ENCODE data around the gene FKBP8.

FKBP8 gene

DNA sequence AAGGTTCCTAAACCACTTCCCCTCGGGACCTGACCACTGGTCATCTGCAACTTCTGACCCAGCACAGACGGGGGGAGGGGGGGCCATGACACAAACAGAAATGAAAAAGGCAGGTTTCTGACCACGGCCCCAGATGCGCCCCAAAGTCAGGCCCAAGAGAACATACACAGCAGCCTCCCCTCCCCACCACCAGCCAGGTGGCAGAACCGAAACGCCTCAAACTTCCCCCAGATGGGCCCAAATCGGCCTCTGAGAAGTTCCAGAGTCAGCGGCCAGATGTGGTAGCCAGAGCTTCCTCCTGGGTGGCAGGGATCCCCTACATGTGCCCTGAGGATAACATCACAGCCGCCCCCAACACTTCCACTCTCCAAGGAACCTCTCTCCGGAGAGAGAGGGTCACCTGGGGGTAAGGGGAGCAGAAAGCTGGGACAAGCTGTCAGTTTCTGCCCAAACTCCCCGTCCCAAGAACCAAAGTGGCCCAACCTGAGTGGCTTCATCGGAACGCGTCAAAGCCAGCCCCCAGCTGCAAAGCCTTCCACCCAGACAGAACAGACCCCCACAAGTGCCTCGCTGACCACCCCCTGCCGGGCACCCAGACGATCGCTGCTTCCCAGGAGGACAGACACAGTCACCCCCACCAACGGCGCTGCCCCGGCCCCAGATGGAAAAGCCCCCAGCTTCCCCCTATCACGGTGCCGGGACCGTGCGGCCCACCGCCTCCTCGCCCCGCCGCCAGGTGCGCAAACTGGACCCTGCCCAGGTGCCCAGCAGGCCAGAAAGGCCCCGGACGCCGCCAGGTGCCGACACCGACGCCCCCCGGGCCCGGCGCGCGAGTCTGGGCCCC lies 22.3 kb downstream of the FKBP8 start:
- DNase-seq = peak; percentile 34

- DNase-seq = peak; percentile 70
Observed at GRCh38 chr19:18519962-18520847, 23.2 kb downstream of the FKBP8 start.

- DNase-seq = no peak
Observed at GRCh38 chr19:18518639-18519038, 24.7 kb downstream of the FKBP8 start.

- no peak for DNase-seq
Observed at GRCh38 chr19:18517606-18518005, 25.8 kb downstream of the FKBP8 start.

- no peak for DNase-seq
Observed at GRCh38 chr19:18515959-18516358, 27.4 kb downstream of the FKBP8 start.

DNA sequence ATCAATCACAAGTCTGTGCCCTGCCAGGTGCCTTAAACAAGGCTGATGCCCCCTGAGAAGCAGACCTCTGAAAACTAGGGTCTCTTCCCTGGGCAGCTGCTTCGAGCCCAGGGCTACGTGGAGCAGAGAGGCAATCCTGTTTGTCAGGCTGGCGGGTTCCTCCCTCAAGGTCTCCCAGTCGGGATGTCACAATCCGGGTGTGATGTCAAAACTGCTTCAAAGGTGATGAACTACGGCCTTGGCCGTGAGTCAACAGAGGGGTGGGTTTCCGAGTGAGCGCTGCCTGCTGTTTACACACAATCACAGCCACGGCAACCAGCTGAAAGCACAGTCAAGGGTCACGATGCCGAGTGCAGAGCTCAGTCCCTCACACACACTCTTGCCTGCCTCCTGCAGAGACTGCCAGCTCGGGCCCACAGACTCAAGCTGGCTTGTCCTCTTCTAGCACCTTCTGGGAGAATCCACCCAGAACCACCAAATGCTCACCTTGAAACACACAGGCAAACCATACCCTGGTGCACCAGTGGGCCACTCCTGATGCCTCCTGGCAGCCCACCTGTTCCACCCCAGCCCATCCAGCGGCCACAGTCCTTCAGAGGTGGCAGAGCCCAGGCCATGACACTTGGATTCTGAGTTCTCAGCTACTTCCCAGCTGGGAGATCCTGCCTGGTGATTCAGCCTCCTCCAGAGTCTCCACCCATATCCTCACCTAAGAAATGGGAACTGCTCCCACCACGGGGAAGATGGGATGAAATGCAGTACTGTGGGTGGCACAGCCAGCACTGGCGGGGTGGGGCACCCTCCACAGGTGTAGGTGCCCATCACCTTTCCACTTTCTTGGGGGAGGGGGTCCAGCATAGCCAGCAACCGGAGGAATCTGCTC lies 28.3 kb downstream of the FKBP8 start:
- DNase-seq = peak; percentile 41

DNA sequence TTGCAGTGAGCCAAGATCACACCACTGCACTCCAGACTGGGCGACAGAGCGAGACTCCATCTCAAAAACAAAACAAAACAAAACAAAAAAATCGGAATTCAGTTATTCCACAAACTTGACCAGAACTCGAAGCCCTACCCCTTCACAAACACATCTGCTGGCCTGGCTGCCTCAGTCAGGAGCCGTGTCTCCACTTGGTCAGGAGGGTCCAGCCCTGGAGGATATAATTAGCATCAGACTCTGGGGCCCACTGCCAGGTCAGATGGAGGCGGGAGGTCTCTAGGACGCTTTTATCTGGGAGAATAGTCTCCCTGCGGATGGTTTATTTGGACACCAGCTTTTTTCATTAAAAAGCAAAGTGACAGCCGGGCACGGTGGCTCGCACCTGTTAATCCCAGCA lies 29.5 kb downstream of the FKBP8 start:
- DNase-seq = no peak

GRCh38 chr19:18510216-18510615 lies 33.2 kb downstream of the FKBP8 start:
- no peak for DNase-seq

- DNase-seq = no peak
Observed at GRCh38 chr19:18508585-18508984, 34.8 kb downstream of the FKBP8 start.

GRCh38 chr19:18507727-18508440 lies 35.5 kb downstream of the FKBP8 start:
- DNase-seq = no peak

- peak; percentile 70 for DNase-seq
Observed at GRCh38 chr19:18507021-18507726, 36.2 kb downstream of the FKBP8 start.

DNA sequence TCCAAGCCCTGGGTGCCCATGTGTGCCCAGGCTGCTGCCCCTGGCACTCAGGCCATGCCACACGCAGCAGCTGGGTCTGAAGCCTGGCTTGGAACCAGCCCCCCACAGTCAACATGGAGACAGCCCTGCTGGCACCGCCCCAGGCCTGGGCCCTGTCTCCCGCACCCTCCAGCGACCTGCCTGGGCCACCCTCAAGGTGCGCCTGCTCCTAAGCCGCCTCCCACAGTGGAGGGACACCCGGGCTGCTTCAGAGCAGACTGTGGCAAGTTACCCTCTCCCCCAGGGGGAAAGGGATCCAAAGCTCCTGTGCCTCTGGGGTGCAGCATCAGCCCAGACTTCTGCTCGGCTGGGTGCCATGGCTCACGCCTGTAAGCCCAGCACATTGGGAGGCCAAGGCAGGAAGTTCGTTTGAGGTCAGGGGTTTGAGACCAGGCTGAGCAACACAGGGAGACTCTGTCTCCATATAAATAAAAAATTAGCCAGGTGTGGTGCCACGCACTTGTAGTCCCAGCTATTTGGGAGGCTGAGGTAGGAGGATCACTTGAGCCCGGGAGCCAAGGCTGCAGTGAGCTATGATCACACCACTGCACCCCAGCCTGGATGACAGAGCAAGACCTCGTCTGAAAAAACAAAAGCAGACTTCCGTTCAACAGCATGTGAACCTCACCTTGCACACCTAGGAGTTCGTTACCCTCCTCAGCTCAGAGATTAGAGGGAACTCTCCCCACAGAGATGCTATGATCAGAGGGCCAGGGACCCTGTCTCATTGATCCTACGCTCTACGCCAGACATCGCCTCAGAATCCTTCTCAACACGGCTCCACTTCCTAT lies 37.1 kb downstream of the FKBP8 start:
- peak; percentile 28 for DNase-seq

GRCh38 chr19:18504886-18505610 lies 38.3 kb downstream of the FKBP8 start:
- no peak for DNase-seq

DNA sequence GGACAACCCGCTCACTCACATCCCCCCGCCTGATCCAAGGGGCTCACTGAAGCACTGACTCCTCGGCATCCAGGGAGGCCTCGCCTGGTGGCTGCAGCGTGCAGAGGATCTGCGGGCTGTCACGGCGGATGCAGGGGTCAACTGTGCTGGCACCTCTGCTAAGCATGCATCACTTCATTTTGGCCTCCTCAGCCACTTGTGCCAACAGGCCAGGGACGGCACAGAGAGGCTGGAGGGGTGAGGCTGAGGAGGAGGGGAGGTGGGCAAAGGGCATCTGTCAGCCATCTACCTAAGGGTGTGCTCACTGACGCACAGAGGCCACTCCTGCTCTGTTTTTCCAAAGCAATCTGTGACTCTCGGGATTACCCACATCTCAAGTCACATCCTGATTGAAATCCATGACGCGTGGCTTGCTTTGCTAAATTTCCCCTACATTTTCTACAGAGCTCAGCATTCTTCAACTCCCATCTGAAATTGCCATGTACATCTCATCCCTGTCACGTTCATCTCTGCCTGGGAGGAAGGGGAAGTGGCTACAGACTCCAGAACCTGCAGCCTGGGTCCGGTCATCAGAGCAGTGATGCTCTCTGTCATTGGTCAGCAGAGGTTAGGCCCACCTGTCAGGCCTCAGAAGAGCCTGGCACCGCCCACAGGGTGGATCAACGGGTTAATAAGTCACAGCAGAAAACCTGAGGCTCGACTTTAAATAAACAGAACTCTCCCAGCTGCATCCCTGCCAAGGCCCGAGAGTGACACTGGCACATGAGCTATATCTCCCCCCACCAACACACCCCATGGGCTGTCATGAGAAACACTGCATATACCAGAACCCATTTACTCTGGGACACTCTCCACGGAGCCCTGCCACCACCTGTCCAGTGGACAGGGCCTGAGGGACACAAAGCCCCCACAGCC lies 39.1 kb downstream of the FKBP8 start:
- no peak for DNase-seq

DNA sequence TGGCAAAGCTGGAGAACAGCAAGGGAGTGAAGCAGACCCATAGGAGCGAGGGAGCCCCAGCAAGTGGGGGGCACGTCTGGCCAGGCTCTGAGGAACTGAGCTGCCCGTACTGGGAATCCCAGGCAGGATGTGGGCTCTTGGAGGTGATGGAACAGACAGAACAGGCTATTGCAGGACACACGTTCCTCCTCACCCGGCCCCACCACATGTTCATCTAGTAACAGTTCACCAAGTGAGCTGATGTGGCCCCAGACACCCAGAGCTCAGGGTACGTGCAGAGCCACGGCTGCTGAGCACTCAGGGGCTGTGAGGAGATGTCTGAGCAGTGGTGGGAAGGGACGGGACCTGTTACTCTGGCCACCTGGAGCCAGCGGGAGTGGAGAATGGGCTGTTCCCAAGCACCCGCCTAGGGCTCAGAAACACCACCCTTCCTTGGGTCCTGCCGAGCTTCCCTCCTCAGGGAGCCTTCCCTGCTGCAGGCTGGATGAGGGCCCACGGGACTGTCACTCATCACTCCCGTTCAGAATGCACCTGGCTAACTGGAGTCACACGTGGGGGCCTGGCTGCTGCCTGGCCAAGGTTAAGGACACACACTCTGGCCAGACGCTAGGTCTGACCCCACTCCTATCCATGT lies 39.9 kb downstream of the FKBP8 start:
- DNase-seq = no peak

DNA sequence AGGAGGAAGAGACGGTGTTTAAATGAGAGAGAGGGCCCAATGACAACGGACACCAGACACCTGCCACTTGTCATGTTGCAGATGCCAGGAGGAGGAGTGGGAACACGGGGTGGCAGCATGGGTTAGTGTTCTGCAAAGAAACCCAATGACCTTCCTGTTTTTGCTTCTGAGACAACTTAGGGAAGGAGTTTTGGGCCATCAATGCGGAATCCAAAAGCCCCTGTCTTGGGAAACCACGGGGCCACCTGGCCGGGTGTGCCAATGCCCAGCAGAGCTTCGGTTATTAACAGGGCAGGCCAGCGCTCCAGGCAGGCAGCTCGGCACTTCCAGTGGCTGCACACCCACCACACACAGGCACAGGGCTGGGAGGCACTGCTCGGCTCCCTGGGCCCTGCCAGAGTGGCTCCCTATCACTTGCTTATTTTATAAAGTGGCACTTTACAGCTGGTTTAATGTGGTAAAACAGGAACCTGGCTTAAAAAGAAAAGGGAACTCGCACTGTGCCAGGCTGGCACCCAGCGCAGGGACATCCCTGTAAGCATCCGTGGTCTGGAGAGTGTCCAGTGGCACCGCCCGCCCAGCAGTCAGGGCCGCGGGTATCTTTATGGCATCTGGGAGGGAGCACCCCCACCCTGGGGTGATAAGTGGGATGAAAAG lies 40.6 kb downstream of the FKBP8 start:
- DNase-seq = no peak

- no peak for DNase-seq
Observed at GRCh38 chr19:18502246-18502637, 41.1 kb downstream of the FKBP8 start.

DNA sequence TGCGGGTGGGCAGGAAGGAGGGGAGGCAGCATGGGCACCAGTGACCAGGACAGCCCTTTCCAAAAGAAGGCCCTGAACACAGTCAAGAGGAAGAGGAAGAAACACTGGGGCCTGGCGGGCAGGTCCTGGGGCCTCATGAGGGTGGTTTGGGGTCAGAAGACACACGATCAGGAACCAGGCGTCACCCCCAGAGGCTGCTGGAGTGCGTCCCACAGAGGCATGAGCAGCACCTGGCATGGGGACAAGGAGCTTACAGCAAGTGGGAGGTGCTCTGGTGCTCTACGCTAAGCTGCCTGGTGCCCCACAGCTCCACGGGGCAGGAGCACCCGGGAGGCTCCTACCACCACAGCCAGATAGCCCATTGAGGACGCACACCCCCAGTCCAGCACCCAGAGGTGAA lies 41.5 kb downstream of the FKBP8 start:
- no peak for DNase-seq
